HG02943 (cell line): Measurements from ENCODE around the gene TKFC.

Experiments used
- ATAC-seq: cut with Tn5 transposase; IDR thresholded peaks from one replicate; pipeline ENCODE4 v1.9.1; 2021; ENCODE audit warnings: mild to moderate bottlenecking, low read depth, moderate library complexity; ENCODE audit not compliant: unreplicated experiment

Gene TKFC

GRCh38 chr11:61315260-61315659 is 17.8 kb upstream of the TKFC start:
- ATAC-seq: no peak

GRCh38 chr11:61325649-61326414 is 7.2 kb upstream of the TKFC start:
- no peak for ATAC-seq

- no peak for ATAC-seq
These were observed 5.4 kb upstream of the TKFC start for GRCh38 chr11:61327669-61328071.

- ATAC-seq: no peak
These were observed 4.7 kb upstream of the TKFC start for GRCh38 chr11:61328351-61328750.

GRCh38 chr11:61329871-61330270 is 3.2 kb upstream of the TKFC start:
- no peak for ATAC-seq

GRCh38 chr11:61331651-61332050 is 1.4 kb upstream of the TKFC start:
- ATAC-seq: no peak

- ATAC-seq: no peak
These were observed 689 bp upstream of the TKFC start for GRCh38 chr11:61332281-61332796.

GRCh38 chr11:61333550-61334433 is 764 bp downstream of the TKFC start:
- peak; percentile 7 for ATAC-seq

GRCh38 chr11:61334434-61335354 is 1.7 kb downstream of the TKFC start:
- ATAC-seq: no peak

GRCh38 chr11:61335355-61335710 is 2.3 kb downstream of the TKFC start:
- no peak for ATAC-seq

- ATAC-seq: no peak
These were observed 3.3 kb downstream of the TKFC start for GRCh38 chr11:61336171-61336935.

- no peak for ATAC-seq
These were observed 4.9 kb downstream of the TKFC start for GRCh38 chr11:61337706-61338470.

GRCh38 chr11:61338783-61339489 is 5.9 kb downstream of the TKFC start:
- ATAC-seq: no peak

- ATAC-seq: no peak
These were observed 6.5 kb downstream of the TKFC start for GRCh38 chr11:61339490-61339878.

- no peak for ATAC-seq
These were observed 8.0 kb downstream of the TKFC start for GRCh38 chr11:61340979-61341378.

GRCh38 chr11:61341706-61342105 is 8.7 kb downstream of the TKFC start:
- no peak for ATAC-seq

GRCh38 chr11:61342207-61342803 is 9.3 kb downstream of the TKFC start:
- no peak for ATAC-seq
